Measurements from ENCODE around the gene MMP14. TPM values are rescaled to one million over a fixed set of nuclear protein-coding genes. Genes with fewer than 3 reads are reported as not detected.
A peak's percentile ranks its signal among the peaks of the same experiment; 100 is the strongest.

Gene MMP14
- total and polyA plus RNA-seq, 9 of the 15 experiments (the other 6 are each of a cell fraction or from before 2014, with no cell fraction given) = 0.36 to 5.8 (median 1.3) TPM; not detected in 2

DNA sequence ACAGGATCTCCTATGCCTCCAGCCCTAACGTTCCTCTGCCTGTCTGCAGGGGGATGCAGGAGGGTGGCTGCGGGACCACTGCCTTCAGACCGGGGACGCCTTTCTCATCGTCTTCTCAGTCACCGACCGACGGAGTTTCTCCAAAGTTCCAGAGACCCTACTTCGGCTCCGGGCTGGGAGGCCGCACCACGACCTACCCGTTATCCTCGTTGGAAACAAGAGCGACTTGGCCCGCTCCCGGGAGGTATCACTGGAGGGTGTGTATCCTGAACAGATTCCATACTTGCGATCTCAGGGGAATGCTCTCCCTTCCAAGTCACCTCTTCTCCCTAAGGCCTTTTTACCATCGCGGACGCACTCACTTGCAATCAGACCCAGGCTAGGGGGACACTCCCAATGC is 49.6 kb downstream of the MMP14 start:
- Histone ChIP-seq H3K4me2 (ENCODE audit: insufficient read depth, low read length) (peak overlapping the region; percentile 87), H3K79me2 (ENCODE audit: control insufficient read depth, insufficient read depth, low read length) (peaks cover 14% of the 10 kb centered on the region), H3K4me3 (no peak overlapping the region), H2AFZ (ENCODE audit: low read depth, low read length) (peak overlapping the region; percentile 96), H3K9me3 (replicated peaks; ENCODE audit: control insufficient read depth, insufficient read depth, low read depth, low read length) (no peaks in the 10 kb centered on the region), H3K36me3 (ENCODE audit: control insufficient read depth, insufficient read depth, low read length) (no peaks in the 10 kb centered on the region), H3K27ac (ENCODE audit: extremely low read depth, low read depth, low read length) (no peak overlapping the region), H4K20me1 (replicated peaks; ENCODE audit: control insufficient read depth, insufficient read depth, low read length) (no peaks in the 10 kb centered on the region), H3K9ac (ENCODE audit: insufficient read depth in 1 of 2, low read depth in 2 of 2, low read length in 2 of 2) (peak overlapping the region in 1 of 2 experiments; percentile 91; a peak in 2 of 4 replicates), H3K27me3 (ENCODE audit: control insufficient read depth in 2 of 2, insufficient read depth in 2 of 2, low read length in 2 of 2) (no peaks in the 10 kb centered on the region), H3K4me1 (replicated peaks in 1 of 2; ENCODE audit: control insufficient read depth in 2 of 2, insufficient read depth in 2 of 2, low read length in 2 of 2) (peaks cover 26 to 40% of the 10 kb centered on the region in 2 experiments), H3K9me1 (ENCODE audit: control insufficient read depth, insufficient read depth, low read length) (no peaks in the 10 kb centered on the region)
- in situ Hi-C loops (cut with MboI) = no loop called here
- ChIA-PET CTCF (ENCODE audit: low intra/inter-chr PET ratio) (interaction anchor here (0.5 kb wide), 1 partner anchor 329 kb away, joined by 3 read pairs; no protein-coding TSS in a partner anchor), POLR2A (interaction anchor here (0.6 to 1.6 kb wide), 6 partner anchors 10 to 336 kb away, joined by 3 to 6 read pairs (median 4); no protein-coding TSS in a partner anchor)
- no peak for TF ChIP-seq KDM5B (IDR thresholded peaks at IDR 0.05; ENCODE audit: insufficient replicate concordance, low read depth, low read length)
- TF ChIP-seq NFIX (CRISPR knock-in tag; IDR thresholded peaks at IDR 0.05; ENCODE audit: low read depth) = no peak
- no peak for TF ChIP-seq ILF3 (IDR thresholded peaks at IDR 0.05; ENCODE audit: borderline replicate concordance)
- TF ChIP-seq ZNF146 (CRISPR knock-in tag; IDR thresholded peaks at IDR 0.05; ENCODE audit: unreplicated experiment) = no peak
- no peak for TF ChIP-seq YBX1 (IDR thresholded peaks at IDR 0.05)
- ATAC-seq (no peak), FAIRE-seq (no peak), DNase-seq (ENCODE audit: extremely low read depth in 1 of 4, low spot score in 3 of 4) (no peak)
- BruUV-seq (replicated peaks) = TSS peak; percentile 65
- intact Hi-C loops (cut with micrococcal nuclease) = no loop called here
- 92% methylated on average over 15 of the region's 21 CpGs for WGBS (ENCODE audit: insufficient coverage, low coverage, missing lambda C conversion rate)

All from K562 (cell line).